ENCODE data around the gene FNDC8.

- TF ChIP-seq SUZ12 (IDR thresholded peaks at IDR 0.05; ENCODE audit: extremely low read depth, insufficient read depth, insufficient read length), result no peak
- TF ChIP-seq YY1 (IDR thresholded peaks at IDR 0.05; ENCODE audit: insufficient read depth, insufficient read length), result no peak
Measured at GRCh38 chr17:35164716-35165115, 43.3 kb downstream of the FNDC8 start.
